ENCODE measurements around the gene C10orf71.

DNA sequence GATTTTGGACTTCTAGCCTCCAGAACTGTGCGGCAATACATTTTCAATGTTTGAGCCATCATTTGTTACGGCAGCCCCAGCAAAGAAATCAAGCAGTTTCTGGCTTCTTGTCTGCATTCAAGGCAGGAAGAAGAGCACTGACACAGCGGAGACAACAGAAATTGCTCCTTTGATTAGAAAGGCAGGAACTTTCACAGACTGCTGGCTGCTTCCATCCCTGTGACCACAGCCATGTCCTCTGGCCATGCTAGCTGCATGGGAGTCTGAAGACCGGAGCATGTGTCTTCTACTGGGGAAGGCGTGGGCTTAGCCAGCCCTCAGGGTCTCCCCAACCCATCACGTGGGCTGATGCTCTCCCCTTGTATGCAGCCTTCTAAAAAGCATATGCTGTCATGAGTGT, 19.1 kb downstream of the C10orf71 start:
- TF ChIP-seq POLR2AphosphoS5 (IDR thresholded peaks at IDR 0.05; ENCODE audit: low read depth, low read length) (no peak), CHD2 (IDR thresholded peaks at IDR 0.05; ENCODE audit: low read length, partially characterized antibody) (no peak)

Data from SK-N-SH (cell line).